Parathyroid adenoma (tissue), 2 donors: ENCODE measurements around the gene TTC16.

ENCODE experiments used
- H2AFZ ChIP-seq: fragments of 300-600 bp; sonication (generic); one replicate; pipeline ENCODE4 v1.7.0; 2017; ENCODE audit warnings: antibody characterized with exemption, mild to moderate bottlenecking
- H3K27ac ChIP-seq: fragments of 300-600 bp; sonication (generic); one replicate; pipeline ENCODE4 v1.7.0; 2017
- H3K27me3 ChIP-seq: fragments of 300-600 bp; sonication (generic); one replicate; pipeline ENCODE4 v1.7.0; 2017; ENCODE audit warnings: low read length; ENCODE audit not compliant: control insufficient read depth, insufficient read depth
- H3K36me3 ChIP-seq: fragments of 300-600 bp; sonication (generic); one replicate; pipeline ENCODE4 v1.7.0; 2017; ENCODE audit warnings: low read length; ENCODE audit not compliant: control insufficient read depth, insufficient read depth
- H3K4me1 ChIP-seq: fragments of 300-600 bp; sonication (generic); one replicate; pipeline ENCODE4 v1.7.0; 2017; ENCODE audit warnings: control low read depth
- H3K4me2 ChIP-seq: fragments of 300-600 bp; sonication (generic); one replicate; pipeline ENCODE4 v1.7.0; 2017; ENCODE audit warnings: low read length
- H3K4me3 ChIP-seq: fragments of 300-600 bp; sonication (generic); one replicate; pipeline ENCODE4 v1.7.0; 2017; ENCODE audit warnings: low read depth, low read length
- H3K79me2 ChIP-seq: fragments of 300-600 bp; sonication (generic); one replicate; pipeline ENCODE4 v1.7.0; 2017; ENCODE audit warnings: control low read depth
- H3K9ac ChIP-seq: fragments of 300-600 bp; sonication (generic); one replicate; pipeline ENCODE4 v1.7.0; 2017; ENCODE audit warnings: mild to moderate bottlenecking
- H3K9me3 ChIP-seq: fragments of 300-600 bp; sonication (generic); one replicate; pipeline ENCODE4 v1.7.0; 2017; ENCODE audit warnings: low read length; ENCODE audit not compliant: control insufficient read depth
- TF ChIP-seq, protein P1 (sequence below): fragments of 300-600 bp; sonication (generic); IDR thresholded peaks from one replicate; pipeline ENCODE4 v1.7.0; 2017; ENCODE audit warnings: antibody characterized with exemption, mild to moderate bottlenecking
- donor health status: primary hyperparathyroidism.

The TTC16 gene

DNA sequence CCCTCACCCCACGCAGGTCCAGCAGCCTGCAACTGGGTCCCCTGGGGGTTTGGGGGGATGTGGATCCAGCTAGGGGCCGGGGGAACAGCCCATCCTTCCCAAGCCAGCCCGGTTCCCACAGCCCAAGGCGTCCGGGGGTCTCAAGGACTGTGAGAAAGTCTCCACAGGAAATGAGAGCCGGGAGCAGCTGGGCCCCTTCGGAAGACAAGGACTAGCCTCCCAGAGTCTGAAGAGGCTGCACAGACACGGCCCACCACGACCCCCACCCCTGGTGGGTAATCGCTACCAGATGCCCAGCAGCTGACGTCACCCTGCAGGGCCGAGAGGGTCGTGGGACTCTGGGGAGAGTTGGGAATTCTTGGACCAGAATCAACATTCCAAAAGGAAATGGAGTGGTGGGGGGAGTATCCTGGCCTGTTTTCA is 52.0 kb downstream of the TTC16 start:
- Histone ChIP-seq H3K4me2 (no peak overlapping the region), H3K4me3 (no peak overlapping the region), H3K79me2 (no peaks in the 10 kb centered on the region), H3K9me3 (no peaks in the 10 kb centered on the region), H3K9ac (no peak overlapping the region), H3K36me3 (no peaks in the 10 kb centered on the region), H3K27me3 (no peaks in the 10 kb centered on the region), H3K4me1 (no peaks in the 10 kb centered on the region), H2AFZ (no peak overlapping the region), H3K27ac (peak overlapping the region; percentile 65)
- TF ChIP-seq, protein P1, sequence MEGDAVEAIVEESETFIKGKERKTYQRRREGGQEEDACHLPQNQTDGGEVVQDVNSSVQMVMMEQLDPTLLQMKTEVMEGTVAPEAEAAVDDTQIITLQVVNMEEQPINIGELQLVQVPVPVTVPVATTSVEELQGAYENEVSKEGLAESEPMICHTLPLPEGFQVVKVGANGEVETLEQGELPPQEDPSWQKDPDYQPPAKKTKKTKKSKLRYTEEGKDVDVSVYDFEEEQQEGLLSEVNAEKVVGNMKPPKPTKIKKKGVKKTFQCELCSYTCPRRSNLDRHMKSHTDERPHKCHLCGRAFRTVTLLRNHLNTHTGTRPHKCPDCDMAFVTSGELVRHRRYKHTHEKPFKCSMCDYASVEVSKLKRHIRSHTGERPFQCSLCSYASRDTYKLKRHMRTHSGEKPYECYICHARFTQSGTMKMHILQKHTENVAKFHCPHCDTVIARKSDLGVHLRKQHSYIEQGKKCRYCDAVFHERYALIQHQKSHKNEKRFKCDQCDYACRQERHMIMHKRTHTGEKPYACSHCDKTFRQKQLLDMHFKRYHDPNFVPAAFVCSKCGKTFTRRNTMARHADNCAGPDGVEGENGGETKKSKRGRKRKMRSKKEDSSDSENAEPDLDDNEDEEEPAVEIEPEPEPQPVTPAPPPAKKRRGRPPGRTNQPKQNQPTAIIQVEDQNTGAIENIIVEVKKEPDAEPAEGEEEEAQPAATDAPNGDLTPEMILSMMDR, result no peak

DNA sequence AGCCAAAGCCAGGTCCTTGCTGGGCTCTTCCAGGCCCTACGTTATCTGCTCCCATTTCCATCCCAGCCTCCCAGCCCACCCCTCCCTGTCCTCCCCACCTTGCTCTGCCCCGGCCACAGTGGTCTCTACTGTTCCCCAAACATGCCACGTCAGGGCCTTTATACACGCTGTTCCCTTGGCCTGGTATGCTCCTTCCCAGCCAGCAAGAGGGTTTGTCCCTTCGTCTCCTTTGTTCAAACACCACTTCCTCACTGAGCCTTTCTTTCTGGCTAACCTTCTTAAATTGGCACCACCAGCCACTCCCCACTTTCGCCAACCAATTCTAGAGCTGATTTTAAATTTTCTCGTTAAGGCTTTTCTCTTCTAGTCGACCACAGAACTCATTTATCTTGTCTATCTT is 52.8 kb downstream of the TTC16 start:
- H2AFZ ChIP-seq, result no peak overlapping the region
- H3K27ac ChIP-seq, result peak overlapping the region; percentile 65
- no peaks in the 10 kb centered on the region for H3K79me2 ChIP-seq
- no peaks in the 10 kb centered on the region for H3K4me1 ChIP-seq
- H3K27me3 ChIP-seq, result no peaks in the 10 kb centered on the region
- no peak overlapping the region for H3K4me3 ChIP-seq
- H3K36me3 ChIP-seq, result no peaks in the 10 kb centered on the region
- peak overlapping the region; percentile 26 for H3K4me2 ChIP-seq
- no peaks in the 10 kb centered on the region for H3K9me3 ChIP-seq
- TF ChIP-seq, protein P1, result no peak
- no peak overlapping the region for H3K9ac ChIP-seq

DNA sequence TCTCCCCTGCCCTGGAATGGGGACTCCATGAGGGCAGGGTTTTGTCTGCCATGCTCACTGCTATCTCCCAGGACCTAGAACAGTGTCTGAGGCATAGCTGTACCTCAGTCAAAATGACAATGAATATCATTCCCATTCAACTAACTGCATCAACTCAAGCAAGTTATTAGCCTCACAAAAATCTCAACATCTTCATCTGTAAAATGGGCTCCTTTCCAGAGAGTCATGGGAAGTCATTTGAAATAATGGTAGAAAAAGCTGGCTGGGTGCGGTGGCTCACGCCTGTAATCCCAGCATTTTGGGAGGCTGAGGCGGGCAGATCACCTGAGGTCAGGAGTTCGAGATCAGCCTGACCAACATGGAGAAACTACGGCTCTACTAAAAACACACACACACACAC is 53.2 kb downstream of the TTC16 start:
- Histone ChIP-seq H3K4me3 (no peak overlapping the region), H3K27ac (peak overlapping the region; percentile 65), H3K36me3 (no peaks in the 10 kb centered on the region), H3K9me3 (no peaks in the 10 kb centered on the region), H3K27me3 (no peaks in the 10 kb centered on the region), H3K79me2 (no peaks in the 10 kb centered on the region), H2AFZ (no peak overlapping the region), H3K9ac (no peak overlapping the region), H3K4me1 (no peaks in the 10 kb centered on the region), H3K4me2 (peak overlapping the region; percentile 26)
- TF ChIP-seq, protein P1, result no peak

DNA sequence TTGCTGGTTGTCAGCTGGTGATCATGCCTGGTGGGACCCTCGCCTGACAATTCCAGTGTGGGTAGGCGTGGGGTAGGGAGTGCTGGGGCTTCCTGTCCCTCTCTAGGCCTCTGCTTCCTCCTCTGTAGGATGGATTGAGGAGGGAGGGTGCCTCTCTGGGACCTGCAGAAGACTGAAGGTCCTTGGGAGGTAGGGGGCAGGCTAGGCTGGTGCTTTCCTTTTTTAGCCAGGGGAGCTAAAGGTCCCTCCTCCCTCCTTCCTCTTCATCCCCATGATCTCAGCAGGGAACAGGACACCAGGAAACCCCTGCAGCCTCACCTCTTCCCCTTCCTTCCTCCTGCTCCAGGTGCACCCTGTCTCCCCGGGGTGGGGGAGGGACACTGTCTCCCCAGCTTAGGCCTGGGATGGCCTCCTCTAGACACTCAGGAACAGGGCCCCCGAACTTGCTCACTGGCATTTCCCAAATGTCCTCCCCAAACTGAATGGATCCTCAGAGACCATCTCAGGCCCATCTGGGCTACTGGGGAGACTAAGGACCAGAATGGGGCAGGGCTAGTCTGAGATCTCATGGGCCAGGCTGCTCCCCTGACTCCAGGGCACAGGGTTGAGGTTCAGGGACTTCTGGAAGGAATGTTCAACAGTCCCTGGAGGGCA is 54.2 kb downstream of the TTC16 start:
- no peaks in the 10 kb centered on the region for H3K9me3 ChIP-seq
- H3K4me2 ChIP-seq, result peak overlapping the region; percentile 74
- H3K27me3 ChIP-seq, result no peaks in the 10 kb centered on the region
- H3K9ac ChIP-seq, result no peak overlapping the region
- H3K4me1 ChIP-seq, result no peaks in the 10 kb centered on the region
- peak overlapping the region; percentile 62 for H3K27ac ChIP-seq
- no peaks in the 10 kb centered on the region for H3K36me3 ChIP-seq
- H3K4me3 ChIP-seq, result peak overlapping the region; percentile 64
- no peak overlapping the region for H2AFZ ChIP-seq
- TF ChIP-seq, protein P1, result no peak
- no peaks in the 10 kb centered on the region for H3K79me2 ChIP-seq

DNA sequence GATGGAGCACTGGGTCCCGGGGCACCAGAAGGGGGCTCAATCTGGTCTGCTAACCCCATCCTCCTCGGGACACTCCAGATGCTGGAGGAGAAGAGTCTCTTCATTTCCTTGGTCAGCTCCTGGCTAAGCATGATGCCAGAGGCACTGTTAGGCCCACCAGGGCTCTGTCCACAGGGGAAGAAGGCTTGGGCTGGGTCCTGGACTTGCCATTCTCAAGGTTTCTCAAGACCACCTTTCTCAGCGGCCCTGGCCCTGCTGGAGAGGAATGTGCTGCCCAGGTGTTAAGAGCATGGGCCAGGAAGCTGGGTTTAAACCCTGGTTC is 54.7 kb downstream of the TTC16 start:
- peak overlapping the region; percentile 74 for H3K4me2 ChIP-seq
- peak overlapping the region; percentile 62 for H3K27ac ChIP-seq
- peak overlapping the region; percentile 64 for H3K4me3 ChIP-seq
- H3K79me2 ChIP-seq, result no peaks in the 10 kb centered on the region
- H3K36me3 ChIP-seq, result no peaks in the 10 kb centered on the region
- TF ChIP-seq, protein P1, result no peak
- no peaks in the 10 kb centered on the region for H3K4me1 ChIP-seq
- peak overlapping the region; percentile 66 for H2AFZ ChIP-seq
- no peaks in the 10 kb centered on the region for H3K27me3 ChIP-seq
- H3K9ac ChIP-seq, result no peak overlapping the region
- no peaks in the 10 kb centered on the region for H3K9me3 ChIP-seq
